GM19372 (cell line): ENCODE measurements around the gene WFDC1.

Experiments
- ATAC-seq: cut with Tn5 transposase; IDR thresholded peaks from one replicate; pipeline ENCODE4 v1.9.1; 2021; ENCODE audit warnings: mild to moderate bottlenecking, low read depth, moderate library complexity; ENCODE audit not compliant: unreplicated experiment

The WFDC1 gene

GRCh38 chr16:84294531-84295142, at the start of gene WFDC1:
WFDC1 (plus strand) TSS chr16:84294878; CDS start chr16:84294972, 94 bp downstream.
- no peak for ATAC-seq

DNA sequence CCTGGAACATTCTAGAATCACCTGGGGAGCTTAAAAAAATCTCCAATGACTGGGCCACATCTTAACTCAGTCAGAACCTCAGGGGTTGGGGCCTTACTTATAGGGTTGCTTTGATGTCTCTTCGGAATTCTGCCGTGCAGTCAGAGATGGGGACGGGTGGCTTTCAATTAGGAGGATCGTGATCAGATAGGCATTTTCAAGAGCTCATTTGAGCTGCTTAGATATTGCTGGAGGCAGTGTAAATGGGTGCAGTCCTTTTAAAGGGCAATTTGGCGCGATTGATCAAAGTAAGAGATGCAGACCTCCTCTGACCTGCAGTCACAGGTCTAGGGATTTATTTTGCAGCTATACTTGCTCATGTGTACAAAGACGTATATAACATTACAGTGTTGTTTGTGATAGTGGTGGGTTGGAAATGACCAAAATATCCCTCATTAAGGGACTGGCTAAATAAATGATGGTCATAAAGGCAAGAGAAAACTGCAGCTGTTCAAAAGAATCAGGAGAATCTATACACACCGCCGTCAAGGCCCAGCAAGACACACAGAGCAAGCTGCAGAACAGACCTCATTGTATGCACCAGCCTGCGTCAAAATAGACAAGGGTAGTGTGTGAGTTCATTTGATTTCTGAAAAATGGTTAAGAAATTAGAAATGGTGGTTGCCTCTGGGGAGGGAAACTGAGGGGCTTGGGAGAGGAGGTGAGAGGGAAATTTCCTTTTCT, 48.6 kb upstream of the WFDC1 start:
- no peak for ATAC-seq

DNA sequence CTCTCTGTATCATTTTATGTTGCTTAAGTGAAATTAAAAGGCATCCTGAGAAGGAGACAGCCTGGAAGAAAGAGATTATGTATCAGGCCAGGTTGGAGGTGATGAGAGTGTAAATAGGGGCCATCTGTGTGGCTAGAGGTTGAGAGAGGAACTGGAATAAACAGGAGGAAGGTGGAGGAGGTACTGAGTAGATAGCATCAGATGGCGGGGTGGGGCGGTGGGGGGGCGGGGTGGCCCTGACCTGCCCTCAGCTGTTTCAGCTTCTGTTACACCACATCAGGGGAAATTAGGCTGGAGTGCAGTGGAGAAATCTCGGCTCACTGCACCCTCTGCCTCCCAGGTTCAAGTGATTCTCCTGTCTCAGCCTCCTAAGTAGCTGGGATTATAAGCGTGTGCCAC, 48.0 kb upstream of the WFDC1 start:
- ATAC-seq, result no peak

- ATAC-seq, result no peak
Observed at GRCh38 chr16:84247331-84247730, 47.3 kb upstream of the WFDC1 start.

DNA sequence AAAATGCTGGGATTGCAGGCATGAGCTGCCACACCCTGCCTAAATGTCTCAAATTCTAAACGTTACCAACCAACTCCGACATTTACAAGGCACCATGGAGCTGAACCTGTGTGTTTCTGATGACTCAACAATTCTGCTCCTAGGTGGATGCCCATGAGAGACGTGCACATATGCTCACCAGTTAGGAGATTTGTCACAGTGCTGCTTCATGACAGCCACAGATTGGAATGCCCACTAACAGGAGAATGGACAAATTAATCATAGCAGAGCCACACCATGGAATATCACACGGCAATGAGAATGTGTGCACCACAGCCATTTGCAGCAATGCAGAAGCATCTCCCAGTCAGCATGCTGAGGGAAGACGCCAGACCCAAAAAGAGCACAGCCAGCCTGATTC, 46.8 kb upstream of the WFDC1 start:
- no peak for ATAC-seq

DNA sequence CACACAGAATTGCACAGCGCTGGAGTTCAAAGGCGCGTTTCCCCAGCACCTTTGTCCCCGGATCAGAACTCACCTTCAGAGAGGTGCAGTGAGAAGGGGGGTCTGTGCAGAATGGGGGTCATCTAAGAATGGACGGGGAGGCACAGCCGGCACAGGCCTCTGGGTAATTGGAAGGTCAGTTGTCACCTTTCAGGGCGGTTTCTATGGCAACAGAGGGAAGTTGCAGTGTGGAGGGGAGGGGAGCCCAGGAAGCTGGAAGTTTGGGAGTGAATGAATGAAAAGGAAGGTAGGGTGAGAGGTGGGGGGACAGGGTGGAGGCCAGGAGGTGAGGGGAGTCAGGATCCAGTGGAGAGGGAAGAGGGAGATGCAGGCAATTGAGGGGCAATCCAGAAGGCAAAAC, 42.5 kb upstream of the WFDC1 start:
- no peak for ATAC-seq

DNA sequence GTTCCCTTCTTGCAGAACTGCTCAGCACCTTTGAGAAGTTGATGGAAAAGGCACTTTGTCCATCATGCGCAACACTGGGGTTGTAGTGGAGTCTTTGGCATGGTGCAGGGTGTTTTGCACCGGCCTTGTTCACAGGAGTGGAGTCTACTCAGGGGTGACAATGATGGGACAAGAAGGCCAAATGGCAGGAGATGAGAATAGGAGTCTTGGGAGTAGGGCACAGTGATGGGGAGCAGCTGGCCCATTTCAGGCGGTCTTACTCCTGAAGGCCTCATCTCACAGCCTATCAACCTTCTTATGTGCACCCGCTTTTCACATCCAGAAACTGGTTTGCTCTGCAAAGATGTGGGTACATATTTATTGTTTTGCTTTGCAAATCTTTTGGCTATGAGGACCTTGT, 41.5 kb upstream of the WFDC1 start:
- no peak for ATAC-seq

- no peak for ATAC-seq
Observed at GRCh38 chr16:84254062-84254461, 40.6 kb upstream of the WFDC1 start.

DNA sequence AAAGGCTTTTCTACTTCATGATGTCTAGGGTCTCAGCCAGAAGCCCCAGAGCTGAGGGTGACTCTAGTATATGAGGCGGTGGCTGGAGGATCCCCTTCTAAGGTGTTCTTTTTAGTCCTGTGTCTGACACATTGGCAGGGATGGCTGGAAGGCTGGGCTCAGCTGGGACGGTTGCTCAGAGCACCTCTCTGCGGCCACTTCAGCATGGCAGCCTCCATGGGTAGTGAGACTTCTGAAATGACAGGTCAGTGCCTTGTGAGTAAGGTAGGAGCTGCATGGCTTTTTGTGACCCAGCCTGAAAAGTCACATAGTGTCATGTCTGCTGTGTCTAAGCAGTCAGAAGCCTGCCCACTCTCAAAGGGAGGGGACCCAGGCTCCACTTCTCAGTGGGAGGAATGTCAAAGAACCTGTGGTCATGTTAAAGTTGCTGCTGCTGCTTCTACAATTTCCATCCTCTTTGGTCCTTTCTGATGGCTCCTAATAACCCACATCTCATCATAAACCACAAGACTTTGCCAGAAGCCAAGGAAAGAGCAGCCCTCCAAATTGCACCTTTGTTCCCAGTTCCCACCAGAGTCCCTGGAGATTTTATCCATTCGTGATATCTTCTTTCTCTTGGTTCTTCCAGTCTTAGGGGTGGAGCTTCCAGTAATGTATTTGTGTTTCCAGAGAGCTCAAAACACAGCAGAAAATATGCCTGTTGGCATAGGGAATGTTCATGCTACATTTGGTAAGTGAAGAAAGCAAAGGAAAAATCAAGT, 39.4 kb upstream of the WFDC1 start:
- no peak for ATAC-seq

DNA sequence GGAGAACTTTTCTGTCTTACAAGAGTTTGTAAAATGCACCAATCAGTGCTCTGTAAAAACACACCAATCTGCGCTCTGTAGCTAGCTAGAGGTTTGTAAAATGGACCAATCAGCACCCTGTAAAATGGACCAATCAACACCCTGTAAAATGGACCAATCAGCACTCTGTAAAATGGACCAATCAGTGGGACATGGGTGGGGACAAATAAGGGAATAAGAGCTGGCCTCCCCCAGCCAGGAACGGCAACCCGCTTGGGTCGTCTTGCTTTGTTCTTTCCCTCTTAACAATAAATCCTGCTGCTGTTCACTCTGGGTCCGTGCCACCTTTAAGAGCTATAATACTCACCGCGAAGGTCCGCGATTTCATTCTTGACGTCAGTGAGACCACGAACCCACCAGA, 36.4 kb upstream of the WFDC1 start:
- no peak for ATAC-seq

GRCh38 chr16:84259691-84260090, 35.0 kb upstream of the WFDC1 start:
- ATAC-seq, result no peak

- no peak for ATAC-seq
Observed at GRCh38 chr16:84260766-84261554, 33.7 kb upstream of the WFDC1 start.

DNA sequence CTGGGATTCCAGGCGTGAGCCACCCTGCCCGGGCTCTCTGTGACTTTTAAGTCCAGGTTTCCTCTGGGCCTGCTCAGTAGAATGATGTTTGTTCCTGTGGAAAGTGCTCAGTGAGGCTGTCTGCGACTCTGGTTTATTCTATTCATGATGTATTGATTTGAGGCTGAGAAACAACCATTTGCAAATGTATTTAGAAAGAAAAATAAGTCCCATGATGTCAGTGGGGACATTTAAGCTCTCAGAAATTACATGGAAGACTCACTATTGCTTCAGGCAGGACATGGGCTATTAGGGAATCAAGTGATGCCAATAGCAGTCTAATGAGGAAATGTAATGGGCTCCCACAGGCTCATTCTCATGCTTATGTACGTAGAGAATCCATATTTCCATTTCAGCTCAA, 32.6 kb upstream of the WFDC1 start:
- no peak for ATAC-seq

GRCh38 chr16:84262939-84263338, 31.7 kb upstream of the WFDC1 start:
- no peak for ATAC-seq

DNA sequence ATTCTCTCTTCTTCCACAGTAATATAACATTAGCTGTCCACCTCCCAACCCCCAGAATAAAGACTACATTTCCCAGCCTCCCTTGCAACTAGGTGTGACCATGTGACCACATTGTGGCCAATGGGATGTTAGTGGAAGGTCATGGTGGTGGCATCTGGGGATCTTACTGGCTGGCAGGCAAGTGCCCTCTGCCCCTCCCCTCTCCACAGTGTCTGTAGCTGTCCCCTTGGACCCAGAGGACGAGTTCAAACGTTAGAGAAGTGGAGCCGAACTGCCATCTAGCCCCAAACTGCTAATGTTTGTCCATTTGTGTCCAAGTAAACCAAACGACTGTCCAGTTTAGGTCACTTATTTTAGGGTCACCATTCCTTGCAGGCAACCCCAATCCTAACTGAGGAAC, 28.2 kb upstream of the WFDC1 start:
- ATAC-seq, result no peak

- no peak for ATAC-seq
Observed at GRCh38 chr16:84267380-84267779, 27.3 kb upstream of the WFDC1 start.

DNA sequence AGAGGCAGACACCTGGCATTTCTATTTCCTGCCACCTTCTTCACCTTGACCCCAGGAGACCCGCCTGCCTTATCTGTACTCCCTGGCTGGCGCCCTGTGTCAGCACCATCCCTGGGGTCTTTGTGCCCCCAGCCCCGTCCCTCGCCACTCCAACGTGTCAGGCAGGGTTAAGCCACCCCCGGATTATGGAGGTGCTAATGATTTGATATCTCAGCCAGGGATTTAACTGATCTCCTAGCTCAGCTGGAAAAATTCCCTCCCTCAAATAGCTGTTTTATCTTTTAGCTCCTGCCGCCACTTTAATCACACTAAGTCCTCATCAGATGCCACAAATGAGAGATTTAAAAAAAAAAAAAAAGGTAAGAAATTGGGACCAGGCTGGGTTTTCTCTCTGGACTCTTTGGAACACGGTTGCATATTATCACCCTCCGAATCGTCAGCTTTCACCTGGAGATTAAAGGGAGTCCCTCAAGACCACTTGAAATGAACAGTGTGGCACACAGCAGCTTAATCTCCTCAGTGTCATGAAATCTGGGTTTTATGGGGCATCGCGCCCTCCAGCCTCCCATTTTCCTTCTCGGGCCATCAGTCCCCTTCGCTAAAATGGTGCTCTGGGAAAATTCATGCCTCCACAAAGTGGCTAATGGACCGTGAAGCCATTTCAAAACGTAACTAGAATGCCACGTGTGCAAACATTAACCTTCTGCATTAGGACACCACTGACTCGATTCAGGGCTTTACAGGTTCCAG, 26.2 kb upstream of the WFDC1 start:
- no peak for ATAC-seq

- no peak for ATAC-seq
Observed at GRCh38 chr16:84270071-84270470, 24.6 kb upstream of the WFDC1 start.

DNA sequence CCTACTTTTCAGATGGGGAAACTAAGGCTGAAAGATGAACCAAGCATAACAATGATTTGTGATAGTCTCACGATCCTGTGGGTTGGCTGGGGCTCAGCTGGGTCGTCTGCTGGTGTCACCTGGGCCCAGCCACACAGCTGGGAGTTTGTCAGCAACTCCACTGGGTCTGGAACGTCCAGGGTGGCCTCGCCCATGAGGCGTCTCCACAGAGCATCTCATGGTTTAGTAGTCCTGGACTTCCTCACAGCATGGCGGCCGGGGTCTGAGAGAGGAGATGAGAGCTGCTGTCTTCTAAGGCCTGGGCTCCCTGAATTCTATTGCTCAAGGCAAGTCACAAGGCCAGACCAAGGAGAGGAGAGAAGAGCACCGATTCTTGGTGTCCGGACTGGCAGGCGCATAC, 24.1 kb upstream of the WFDC1 start:
- no peak for ATAC-seq

DNA sequence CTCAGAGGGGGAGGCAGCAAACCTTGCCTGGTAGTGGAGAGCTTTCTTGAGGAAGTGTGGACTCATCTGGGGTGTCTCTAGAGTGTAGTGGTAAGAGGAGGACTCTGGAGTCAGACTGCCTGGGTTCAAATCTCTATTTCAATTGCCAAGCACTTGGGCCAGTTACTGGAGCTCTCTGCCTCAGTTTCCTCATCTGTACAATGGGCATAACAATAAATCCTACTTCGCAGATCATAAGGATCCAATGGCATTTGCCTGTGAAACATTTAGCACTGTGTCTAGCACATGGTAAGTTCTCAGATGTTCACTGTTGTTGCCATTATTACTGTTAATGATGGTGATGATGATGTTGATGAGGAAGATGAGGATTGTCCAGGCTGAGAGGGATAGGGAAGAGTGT, 23.6 kb upstream of the WFDC1 start:
- no peak for ATAC-seq
